Keratinocyte (primary cell): Measurements from ENCODE around the gene MLEC. TPM values are rescaled to one million over a fixed set of nuclear protein-coding genes. Genes with fewer than 3 reads are reported as not detected.

Experiments
- DNase-seq: peaks from one replicate; pipeline ENCODE4 v3.0.0-alpha.2; 2011; ENCODE audit warnings: low read depth, missing footprints, low spot score
- FAIRE-seq: peaks from 2 replicates; lab custom pipeline; 2011; peaks lifted over from hg19 to GRCh38; lab: Jason Lieb, UNC
- H2AFZ ChIP-seq: 2 replicates; pipeline ENCODE4 v1.6.0; 2012; ENCODE audit warnings: low read length, control low read depth, inconsistent platforms; ENCODE audit not compliant: control insufficient read depth
- H3K27ac ChIP-seq: 2 replicates; pipeline ENCODE4 v1.5.1; 2011; ENCODE audit warnings: low read length; ENCODE audit not compliant: control insufficient read depth, insufficient read depth
- H3K27me3 ChIP-seq: 3 replicates; pipeline ENCODE4 v1.6.0; 2011; ENCODE audit warnings: low read length; ENCODE audit not compliant: control insufficient read depth, insufficient read depth; ENCODE audit errors: extremely low read depth
- H3K36me3 ChIP-seq, 2 experiments: 2 replicates in 1 of 2; 3 replicates in 1 of 2; pipeline ENCODE4 v1.5.1; 2011; ENCODE audit warnings: low read length in 2 of 2, mild to moderate bottlenecking in 1 of 2; ENCODE audit not compliant: control insufficient read depth in 2 of 2, insufficient read depth in 2 of 2; ENCODE audit errors: extremely low read depth in 1 of 2
- H3K4me1 ChIP-seq: 3 replicates; pipeline ENCODE4 v1.5.1; 2011; ENCODE audit warnings: low read length; ENCODE audit not compliant: control insufficient read depth, insufficient read depth; ENCODE audit errors: extremely low read depth
- H3K4me2 ChIP-seq: 3 replicates; pipeline ENCODE4 v1.6.0; 2011; ENCODE audit warnings: low read depth, low read length; ENCODE audit not compliant: control insufficient read depth, insufficient read depth; ENCODE audit errors: extremely low read depth
- H3K4me3 ChIP-seq, 3 experiments: fragments of 200-600 bp in 1 of 3; sonication (generic) in 1 of 3; 2 replicates in 2 of 3; 3 replicates in 1 of 3; pipeline ENCODE4 v1.5.1; 2011 to 2016; ENCODE audit warnings: low read length in 3 of 3, mild to moderate bottlenecking in 3 of 3, control low read depth in 2 of 3, inconsistent platforms in 1 of 3, low read depth in 1 of 3, mixed read lengths in 1 of 3, mixed run types in 1 of 3, moderate library complexity in 1 of 3; ENCODE audit not compliant: control insufficient read depth in 2 of 3, insufficient read depth in 2 of 3; ENCODE audit errors: extremely low read depth in 1 of 3
- H3K79me2 ChIP-seq: 2 replicates; pipeline ENCODE4 v1.6.0; 2012; ENCODE audit warnings: low read length; ENCODE audit not compliant: control insufficient read depth, insufficient read depth
- H3K9ac ChIP-seq: 3 replicates; pipeline ENCODE4 v1.6.0; 2011; ENCODE audit warnings: low read length; ENCODE audit not compliant: control insufficient read depth, insufficient read depth; ENCODE audit errors: extremely low read depth
- H3K9me1 ChIP-seq: 3 replicates; pipeline ENCODE4 v1.6.0; 2011; ENCODE audit warnings: low read length; ENCODE audit not compliant: control insufficient read depth, insufficient read depth; ENCODE audit errors: extremely low read depth
- H3K9me3 ChIP-seq: 2 replicates; pipeline ENCODE4 v1.5.1; 2012; ENCODE audit warnings: low read depth, low read length; ENCODE audit not compliant: control insufficient read depth
- H4K20me1 ChIP-seq: 3 replicates; pipeline ENCODE4 v1.6.0; 2011; ENCODE audit warnings: low read length; ENCODE audit not compliant: control insufficient read depth, insufficient read depth; ENCODE audit errors: extremely low read depth
- CTCF ChIP-seq, 3 experiments: IDR thresholded peaks in 1 of 3; conservative IDR thresholded peaks in 1 of 3; optimal IDR thresholded peaks in 1 of 3; 2 replicates in 2 of 3; 3 replicates in 1 of 3; pipeline versions ENCODE3 to v1.5.1; 2011; ENCODE audit warnings: low read length in 3 of 3, mild to moderate bottlenecking in 3 of 3, moderate library complexity in 2 of 3, control low read depth in 1 of 3, inconsistent platforms in 1 of 3; ENCODE audit not compliant: insufficient read depth in 2 of 3; ENCODE audit errors: extremely low read depth in 1 of 3
- EZH2 ChIP-seq: IDR thresholded peaks from one replicate; pipeline ENCODE4 v1.6.1; 2012; ENCODE audit warnings: inconsistent platforms, mild to moderate bottlenecking, low read length, moderate library complexity
- dilution Hi-C: fragments of 300-500 bp; cut with MboI; formaldehyde crosslinking; loops from one replicate; pipeline ENCODE4 v1.7.0; 2020; ENCODE audit warnings: low sequenced_read_pairs; ENCODE audit not compliant: extremely low pct_ligation_motif_present
- polyA plus RNA-seq, 5 experiments: library from polyadenylated mRNA; depleted of rRNA in 3 of 5; stranded (reverse) in 3 of 5; stranded (forward) in 1 of 5; unstranded in 1 of 5; fragments of >200 nt; gene quantifications; 1 replicate in 1 of 5; 2 replicates in 3 of 5; 3 replicates in 1 of 5; pipeline versions ENCODE4 v1.2.1 to v1.2.3, GENCODE V29; 2011 to 2012; ENCODE audit warnings: missing spikeins in 2 of 5, low read depth in 1 of 5, low replicate concordance in 1 of 5

The MLEC gene
- polyA plus RNA-seq, 1 donor (not counting 4 experiments of a cell fraction or from before 2014, with no cell fraction given): 65.2 TPM

GRCh38 chr12:120697344-120697743, 10.4 kb downstream of the MLEC start:
- FAIRE-seq: no peak
- no peak for TF ChIP-seq EZH2
- TF ChIP-seq CTCF (optimal IDR thresholded peaks at IDR 0.05 in 1 of 3, IDR thresholded peaks at IDR 0.05 in 1 of 3, conservative IDR thresholded peaks at IDR 0.05 in 1 of 3; ENCODE audit: extremely low read depth in 1 of 3, insufficient read depth in 2 of 3, low read length in 3 of 3): no peak
- dilution Hi-C loops: no loop called here

GRCh38 chr12:120698665-120699064, 11.7 kb downstream of the MLEC start:
- Histone ChIP-seq H4K20me1 (no peaks in the 10 kb centered on the region), H3K27me3 (no peaks in the 10 kb centered on the region), H2AFZ (no peak overlapping the region), H3K4me3 (no peak overlapping the region), H3K9ac (no peak overlapping the region), H3K9me3 (no peaks in the 10 kb centered on the region), H3K27ac (no peak overlapping the region), H3K4me1 (no peaks in the 10 kb centered on the region), H3K9me1 (no peaks in the 10 kb centered on the region), H3K79me2 (peaks cover under 1% of the 10 kb centered on the region), H3K4me2 (no peak overlapping the region), H3K36me3 (peaks cover 37 to 42% of the 10 kb centered on the region in 2 experiments)
- DNase-seq: no peak
- dilution Hi-C loops: no loop called here
- TF ChIP-seq CTCF (optimal IDR thresholded peaks at IDR 0.05 in 1 of 3, IDR thresholded peaks at IDR 0.05 in 1 of 3, conservative IDR thresholded peaks at IDR 0.05 in 1 of 3; ENCODE audit: extremely low read depth in 1 of 3, insufficient read depth in 2 of 3, low read length in 3 of 3): no peak
- no peak for TF ChIP-seq EZH2
- no peak for FAIRE-seq

More at GRCh38 chr12:120697344-120697743, 10.4 kb downstream of the MLEC start:
- peaks cover 11% of the 10 kb centered on the region for H3K79me2 ChIP-seq
- DNase-seq: no peak
- H3K36me3 ChIP-seq: peaks cover 36 to 39% of the 10 kb centered on the region in 2 experiments
- H3K4me1 ChIP-seq: no peaks in the 10 kb centered on the region
- H2AFZ ChIP-seq: no peak overlapping the region
- H3K4me3 ChIP-seq: no peak overlapping the region
- no peaks in the 10 kb centered on the region for H3K9me1 ChIP-seq
- H3K27ac ChIP-seq: no peak overlapping the region
- H3K9me3 ChIP-seq: no peaks in the 10 kb centered on the region
- no peaks in the 10 kb centered on the region for H3K27me3 ChIP-seq
- H4K20me1 ChIP-seq: no peaks in the 10 kb centered on the region
- H3K4me2 ChIP-seq: no peak overlapping the region
- H3K9ac ChIP-seq: no peak overlapping the region
